HG03460 (cell line): ENCODE data around the gene APPBP2.
A peak's percentile ranks its signal among the peaks of the same experiment; 100 is the strongest.
"Not testable (repeated sequence)": the region's sequence is repeated elsewhere in the genome, so short reads cannot be mapped to it uniquely, and the experiment has no call there.

Experiments
- ATAC-seq: cut with Tn5 transposase; IDR thresholded peaks from one replicate; pipeline ENCODE4 v1.9.1; 2021; ENCODE audit not compliant: unreplicated experiment

Gene APPBP2, protein sequence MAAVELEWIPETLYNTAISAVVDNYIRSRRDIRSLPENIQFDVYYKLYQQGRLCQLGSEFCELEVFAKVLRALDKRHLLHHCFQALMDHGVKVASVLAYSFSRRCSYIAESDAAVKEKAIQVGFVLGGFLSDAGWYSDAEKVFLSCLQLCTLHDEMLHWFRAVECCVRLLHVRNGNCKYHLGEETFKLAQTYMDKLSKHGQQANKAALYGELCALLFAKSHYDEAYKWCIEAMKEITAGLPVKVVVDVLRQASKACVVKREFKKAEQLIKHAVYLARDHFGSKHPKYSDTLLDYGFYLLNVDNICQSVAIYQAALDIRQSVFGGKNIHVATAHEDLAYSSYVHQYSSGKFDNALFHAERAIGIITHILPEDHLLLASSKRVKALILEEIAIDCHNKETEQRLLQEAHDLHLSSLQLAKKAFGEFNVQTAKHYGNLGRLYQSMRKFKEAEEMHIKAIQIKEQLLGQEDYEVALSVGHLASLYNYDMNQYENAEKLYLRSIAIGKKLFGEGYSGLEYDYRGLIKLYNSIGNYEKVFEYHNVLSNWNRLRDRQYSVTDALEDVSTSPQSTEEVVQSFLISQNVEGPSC

DNA sequence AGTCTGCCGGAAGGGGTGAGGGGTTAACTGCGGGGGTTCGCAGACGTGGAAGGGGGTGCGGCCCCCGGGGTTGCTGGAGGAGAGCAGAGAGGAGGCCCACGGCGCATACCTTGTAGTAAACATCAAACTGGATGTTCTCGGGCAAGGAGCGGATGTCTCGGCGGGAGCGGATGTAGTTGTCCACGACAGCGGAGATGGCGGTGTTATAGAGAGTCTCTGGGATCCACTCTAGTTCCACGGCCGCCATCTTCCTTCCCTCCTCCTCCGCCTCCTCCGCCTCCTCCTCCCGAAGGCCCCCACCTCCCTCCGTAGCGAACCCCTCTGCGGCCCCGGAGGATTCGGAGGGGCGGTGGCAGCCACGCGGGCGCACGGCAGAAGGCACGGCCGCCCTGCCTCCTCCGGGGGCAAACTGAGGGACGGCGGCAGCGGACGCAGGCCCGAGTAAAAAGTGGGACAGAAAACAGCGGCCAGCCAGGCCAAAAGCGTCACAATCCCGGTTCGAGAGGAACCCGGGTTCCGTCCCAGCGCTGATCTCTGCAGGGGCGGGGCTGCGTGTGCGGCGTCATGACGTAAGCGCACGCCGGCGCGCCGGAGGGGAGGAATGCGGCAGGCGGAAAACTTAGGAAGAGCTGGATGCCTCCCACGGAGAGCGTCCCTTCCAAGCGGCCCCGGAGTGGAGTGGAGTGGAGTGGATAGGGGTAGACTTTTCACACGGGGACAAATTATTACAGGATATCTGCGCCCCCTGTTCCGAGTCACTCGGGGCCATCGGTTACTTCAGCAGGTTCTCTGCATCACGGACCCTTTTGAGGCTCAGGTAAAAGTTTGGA lies at the start of gene APPBP2:
APPBP2 (minus strand) TSS at position 558 of the 830 bp plus-strand sequence; CDS start at position 247, 311 bp downstream.
- ATAC-seq = peak; percentile 87

DNA sequence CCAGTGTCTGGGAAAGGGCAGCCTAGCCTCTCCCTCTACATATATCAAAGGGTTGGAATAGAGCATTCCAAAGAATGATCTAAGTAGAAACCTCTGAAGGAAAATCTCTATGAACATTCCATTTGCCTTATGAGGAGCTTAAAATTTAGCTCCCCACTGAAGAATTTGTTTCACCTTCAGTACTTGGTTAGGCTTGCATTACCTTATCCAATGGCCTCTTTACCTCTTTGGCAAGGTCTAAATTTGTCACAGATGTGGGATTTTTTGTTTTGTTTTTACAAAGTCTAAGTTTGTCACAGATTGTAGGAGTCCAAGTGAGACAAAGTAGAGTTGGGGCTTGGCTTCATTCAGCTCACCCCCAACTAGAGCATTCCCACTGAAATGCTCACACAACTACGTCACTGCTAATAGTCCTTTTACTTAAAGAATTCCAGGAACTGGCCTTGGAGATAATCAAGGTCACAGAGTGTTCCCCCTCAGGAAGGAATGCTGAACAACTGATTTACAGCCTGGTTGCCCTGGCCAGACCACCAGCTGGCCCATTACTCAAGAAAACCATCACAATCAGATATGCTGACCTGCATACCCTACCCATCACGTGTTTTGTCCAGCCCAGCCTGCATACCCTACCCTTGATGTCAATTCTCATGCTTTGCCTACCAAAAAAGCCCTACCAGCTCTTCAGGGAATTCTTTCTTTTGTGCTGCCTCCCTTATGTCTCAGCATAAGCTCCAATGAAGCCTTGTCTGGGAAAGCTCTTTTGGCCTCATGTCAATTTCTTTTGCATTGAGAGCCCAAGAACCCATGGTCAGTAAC lies 47.4 kb upstream of the APPBP2 start:
- ATAC-seq = no peak

DNA sequence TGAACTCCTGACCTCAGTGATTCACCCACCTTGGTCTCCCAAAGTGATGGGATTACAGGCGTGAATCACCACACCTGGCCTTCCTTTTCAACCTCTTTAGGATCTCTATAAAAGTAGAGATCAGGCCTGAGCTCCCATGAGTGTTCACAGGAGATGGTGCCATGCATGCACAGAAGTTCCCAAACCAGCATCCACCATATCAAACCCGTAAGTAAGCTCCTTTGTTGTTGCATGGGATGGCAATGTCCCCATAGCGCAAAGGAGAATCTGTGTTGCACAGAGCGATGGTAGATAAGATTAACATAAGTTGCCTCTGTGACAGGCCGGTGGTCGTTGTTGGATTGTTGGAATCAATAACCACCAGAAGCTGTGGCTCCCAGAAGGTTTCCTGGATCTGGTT lies 39.2 kb upstream of the APPBP2 start:
- ATAC-seq = no peak

DNA sequence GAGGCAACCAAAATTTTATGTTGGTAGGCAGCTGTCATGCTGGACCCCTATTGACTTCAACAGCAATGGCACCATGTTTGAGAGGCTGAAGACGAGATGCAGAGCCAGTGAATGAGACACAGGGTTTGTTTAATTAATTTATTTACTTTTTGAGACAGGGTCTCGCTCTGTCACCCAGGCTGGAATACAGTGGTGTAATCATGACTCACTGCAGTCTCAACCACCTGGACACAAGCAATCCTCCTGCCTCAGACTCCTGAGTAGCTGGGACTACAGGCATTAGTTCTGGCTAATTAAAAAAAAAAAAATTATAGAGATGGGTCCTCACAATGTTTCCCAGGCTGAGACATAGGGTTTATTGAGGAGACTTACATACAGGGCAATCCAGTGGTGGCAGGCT lies 37.7 kb upstream of the APPBP2 start:
- ATAC-seq = no peak

DNA sequence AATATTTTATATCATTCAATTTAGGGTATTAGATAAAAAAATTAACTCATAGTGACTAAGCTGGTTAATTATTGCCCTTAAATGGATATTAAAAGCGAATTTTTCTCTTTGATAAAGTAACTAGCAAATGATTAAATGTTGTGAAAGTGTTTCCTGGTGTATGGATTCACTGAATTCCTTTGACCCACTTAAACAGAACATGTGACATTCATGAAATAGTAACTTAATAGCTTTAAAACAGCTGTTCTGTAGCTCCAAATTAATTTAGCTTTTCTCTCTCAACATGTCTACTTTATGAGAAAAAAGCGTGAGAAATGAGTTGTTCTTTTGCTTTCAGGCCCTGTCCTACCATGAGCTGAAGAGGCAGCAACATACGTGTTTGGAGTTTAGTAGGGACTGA lies 36.4 kb upstream of the APPBP2 start:
- ATAC-seq = no peak

DNA sequence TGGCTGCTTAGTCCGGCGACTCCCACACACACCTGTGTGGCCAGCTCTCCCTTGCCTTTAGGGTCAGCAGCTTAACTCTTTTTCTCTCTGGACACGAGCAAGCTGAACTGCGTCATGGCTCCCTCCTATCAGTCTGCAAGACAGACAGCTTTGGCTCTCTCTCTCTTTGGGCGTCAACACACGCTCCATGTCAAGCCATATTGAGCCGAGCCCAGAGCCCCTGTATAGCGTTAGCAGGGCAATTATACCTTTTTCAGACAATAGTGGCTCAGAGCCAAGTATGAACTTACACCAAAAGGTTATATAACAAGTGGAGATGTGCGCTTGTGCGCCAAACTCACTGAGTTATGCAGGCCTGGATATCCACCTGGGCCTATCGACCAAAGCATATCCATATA lies 34.8 kb upstream of the APPBP2 start:
- no peak for ATAC-seq

DNA sequence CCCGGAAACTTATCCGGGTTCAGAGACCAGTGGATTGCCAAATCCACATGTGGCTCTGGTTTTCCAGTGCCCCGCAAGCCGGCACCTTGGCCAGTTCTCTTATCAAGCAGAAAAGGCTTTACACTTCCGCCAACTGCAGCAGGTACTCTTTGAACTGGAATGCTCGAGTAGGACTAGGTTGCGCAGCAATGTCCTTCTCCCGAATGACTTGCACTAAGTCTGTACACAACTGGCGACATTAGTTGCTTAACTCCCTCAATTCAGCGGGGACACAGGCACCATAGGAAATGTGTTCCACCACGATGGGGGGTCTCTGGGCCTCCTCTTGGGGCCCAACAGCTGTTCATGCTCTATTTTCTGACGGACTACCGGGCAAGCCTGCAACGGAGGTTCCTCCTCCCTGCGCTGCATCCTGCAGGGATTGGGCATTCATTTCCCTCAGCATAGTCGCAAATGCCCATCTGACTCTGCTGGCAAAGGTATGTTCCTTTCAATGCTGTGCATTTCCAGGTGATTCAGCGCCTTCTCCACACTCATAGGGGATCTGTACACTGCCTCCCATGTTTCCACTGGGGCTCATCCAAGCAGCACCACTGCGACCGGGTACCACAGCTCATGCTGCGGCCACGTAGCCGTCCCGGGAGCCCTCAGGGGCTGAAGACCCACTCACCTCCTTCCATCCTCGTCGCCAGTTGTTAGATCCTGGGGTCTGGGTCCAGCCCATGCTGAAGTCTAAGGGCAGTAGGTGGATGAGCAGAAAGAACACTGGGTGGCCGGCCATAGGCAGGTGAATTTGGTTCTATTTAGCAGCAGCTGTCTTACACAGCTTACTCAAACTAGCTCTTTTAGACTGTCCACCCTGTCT lies 34.2 kb upstream of the APPBP2 start:
- ATAC-seq = no peak

DNA sequence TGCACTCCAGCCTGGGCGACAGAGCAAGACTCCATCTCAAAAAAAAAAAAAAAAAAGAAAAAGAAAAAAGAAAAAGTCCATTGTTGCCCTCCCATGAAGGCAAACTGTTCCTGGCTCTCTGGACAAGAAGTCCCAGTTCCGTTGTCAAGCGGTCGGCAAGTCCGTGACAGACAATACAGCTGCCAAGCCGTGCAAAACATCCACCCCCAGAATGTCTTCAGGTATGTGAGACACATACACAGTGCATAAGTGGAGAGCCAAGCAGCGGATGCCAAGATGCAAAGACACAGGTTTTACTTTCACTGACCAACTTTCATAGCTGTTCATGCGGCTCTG lies 33.6 kb upstream of the APPBP2 start:
- no peak for ATAC-seq

DNA sequence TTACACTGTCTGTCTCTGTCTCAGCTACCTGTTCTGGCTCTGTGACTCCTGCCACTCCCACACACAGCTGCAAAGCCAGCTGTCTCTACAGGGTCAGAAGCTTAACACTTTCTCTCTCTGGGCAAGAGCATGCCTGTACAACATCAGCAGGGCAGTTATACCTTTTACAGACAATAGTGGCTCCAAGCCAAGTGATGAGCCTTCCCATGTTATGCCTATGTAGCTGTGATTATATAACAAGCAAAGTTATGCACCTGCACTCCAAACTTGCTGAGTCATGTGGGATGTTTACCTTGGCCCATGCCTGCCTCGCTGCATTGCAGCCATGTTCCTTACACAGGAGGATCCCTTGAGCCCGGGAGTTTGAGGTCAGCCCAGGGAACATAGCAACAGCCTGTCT lies 31.8 kb upstream of the APPBP2 start:
- no peak for ATAC-seq

DNA sequence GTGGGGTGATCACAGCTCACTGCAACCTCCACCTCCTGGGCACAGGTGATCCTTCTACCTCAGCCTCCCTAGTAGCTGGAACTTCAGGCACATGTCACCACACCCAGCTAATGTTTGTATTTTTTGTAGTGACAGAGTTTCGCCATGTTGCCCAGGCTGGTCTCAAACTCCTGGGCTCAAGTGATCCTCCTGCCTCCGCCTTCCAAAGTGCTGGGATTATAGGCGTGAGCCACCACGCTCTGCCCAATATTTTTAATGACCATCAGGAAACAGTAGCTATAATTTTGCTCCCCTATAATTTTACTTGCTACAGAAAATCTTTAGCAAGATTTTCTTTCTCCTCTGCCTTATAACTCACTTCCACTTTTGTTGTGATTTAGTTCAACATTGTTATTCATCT lies 29.7 kb upstream of the APPBP2 start:
- ATAC-seq = no peak

DNA sequence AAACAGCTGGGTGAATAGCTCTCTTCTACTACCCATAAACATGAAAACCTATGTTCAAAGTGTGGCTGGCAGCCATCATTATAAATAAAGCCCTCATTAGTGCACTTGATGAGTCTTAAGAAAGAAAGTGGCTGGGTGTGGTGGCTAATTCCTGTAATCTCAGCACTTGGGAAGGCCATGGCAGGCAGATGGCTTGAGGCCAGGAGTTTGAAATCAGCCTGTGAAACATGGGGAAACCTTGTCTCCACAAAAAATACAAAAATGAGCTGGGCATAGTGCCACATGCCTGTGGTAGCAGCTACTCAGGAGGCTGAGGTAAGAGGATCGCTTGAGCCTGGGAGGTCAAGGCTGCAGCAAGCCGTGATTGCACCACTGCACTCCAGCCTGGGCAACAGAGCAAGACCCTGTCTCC lies 28.3 kb upstream of the APPBP2 start:
- no peak for ATAC-seq

DNA sequence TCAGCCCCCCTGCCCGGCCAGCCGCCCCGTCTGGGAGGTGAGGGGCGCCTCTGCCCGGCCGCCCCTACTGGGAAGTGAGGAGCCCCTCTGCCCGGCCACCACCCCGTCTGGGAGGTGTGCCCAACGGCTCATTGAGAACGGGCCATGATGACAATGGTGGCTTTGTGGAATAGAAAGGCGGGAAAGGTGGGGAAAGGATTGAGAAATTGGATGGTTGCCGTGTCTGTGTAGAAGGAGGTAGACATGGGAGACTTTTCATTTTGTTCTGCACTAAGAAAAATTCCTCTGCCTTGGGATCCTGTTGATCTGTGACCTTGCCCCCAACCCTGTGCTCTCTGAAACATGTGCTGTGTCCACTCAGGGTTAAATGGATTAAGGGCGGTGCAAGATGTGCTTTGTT lies 26.2 kb upstream of the APPBP2 start:
- not testable (repeated sequence) for ATAC-seq

DNA sequence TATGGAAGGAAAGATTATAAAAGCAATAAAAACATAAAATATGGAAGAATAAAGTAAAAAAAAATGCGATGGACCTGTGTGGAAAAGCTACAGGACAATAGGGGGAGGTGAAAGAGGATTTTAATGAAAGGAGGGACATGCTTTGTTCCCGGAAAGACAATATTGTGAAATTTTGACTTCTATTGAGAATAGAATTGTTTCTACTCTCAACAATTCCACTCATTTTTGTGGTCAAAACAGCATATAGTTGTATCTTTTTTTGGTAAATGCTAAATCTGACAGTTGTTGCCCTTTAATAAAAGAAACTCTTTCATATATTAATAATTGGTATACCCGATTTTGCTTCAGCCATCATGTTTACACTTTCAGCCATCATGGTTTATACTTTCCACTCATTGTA lies 22.9 kb upstream of the APPBP2 start:
- ATAC-seq = no peak

DNA sequence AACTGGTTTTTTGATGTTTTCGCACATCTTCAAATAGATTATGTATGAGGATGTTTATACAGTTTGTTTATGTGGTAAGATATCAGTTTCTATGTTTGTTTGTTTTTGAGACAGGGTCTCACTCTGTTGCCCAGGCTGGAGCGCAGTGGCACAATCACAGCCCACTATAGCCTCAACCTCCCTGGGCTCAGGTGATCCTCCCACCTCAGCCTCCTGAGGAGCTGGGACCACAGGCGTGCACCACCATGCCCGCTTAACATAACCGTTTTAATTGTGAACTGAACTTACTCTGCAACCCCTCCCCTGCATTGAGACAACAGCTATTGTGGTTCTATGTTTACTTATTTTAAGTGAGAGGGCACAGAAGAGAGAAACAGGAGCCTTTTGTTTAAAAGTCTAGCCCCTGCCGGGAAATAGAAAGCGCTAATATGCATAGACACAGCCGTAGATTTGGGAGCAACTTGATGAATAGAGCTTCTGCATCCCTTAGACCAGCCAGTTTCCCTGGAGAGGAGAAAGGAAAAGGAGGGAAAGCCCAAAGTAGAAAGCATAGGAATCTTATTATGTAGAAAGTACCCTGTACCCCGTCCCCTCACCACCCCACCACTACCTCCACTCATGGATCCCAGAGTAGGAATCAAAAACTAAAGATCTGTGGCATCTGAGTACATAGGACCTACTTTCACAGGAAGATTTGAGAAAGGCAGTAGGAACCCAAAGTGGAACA lies 19.6 kb upstream of the APPBP2 start:
- ATAC-seq = no peak

DNA sequence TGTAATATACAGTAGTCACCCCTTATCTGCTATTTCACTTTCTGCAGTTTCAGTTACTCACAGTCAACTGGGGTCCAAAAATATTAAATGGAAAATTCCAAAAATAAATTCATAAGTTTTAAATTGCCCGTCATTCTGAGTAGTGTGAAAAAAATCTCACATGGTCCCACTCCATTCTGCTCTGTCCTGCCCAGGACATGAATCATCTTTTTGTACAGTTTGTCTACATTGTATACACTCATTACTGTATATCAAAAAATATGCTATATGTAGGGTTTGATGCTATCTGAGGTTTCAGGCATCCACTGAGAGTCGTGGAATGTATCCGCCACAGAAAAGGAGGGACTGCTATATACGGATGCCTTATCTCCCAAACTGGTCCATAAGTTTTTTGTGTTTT lies 16.0 kb upstream of the APPBP2 start:
- ATAC-seq = no peak

DNA sequence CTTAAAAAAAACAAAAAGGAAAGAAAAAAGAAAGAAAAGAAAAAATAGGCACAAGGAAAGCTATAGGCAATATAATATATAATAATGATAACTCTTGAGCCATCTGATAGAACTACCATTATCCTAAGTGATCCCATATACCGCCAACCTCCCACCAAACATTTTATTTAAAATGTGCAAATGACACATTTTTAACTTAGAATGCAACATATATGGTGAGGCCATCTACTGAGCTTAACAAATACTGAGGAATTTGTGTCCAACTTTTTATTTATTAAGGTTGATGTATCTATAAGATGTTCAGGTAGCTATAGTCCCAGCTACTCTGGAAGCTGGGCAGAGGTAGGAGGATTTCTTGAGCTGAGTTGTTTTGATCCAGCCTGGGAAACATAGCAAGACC lies 14.4 kb upstream of the APPBP2 start:
- ATAC-seq = no peak

DNA sequence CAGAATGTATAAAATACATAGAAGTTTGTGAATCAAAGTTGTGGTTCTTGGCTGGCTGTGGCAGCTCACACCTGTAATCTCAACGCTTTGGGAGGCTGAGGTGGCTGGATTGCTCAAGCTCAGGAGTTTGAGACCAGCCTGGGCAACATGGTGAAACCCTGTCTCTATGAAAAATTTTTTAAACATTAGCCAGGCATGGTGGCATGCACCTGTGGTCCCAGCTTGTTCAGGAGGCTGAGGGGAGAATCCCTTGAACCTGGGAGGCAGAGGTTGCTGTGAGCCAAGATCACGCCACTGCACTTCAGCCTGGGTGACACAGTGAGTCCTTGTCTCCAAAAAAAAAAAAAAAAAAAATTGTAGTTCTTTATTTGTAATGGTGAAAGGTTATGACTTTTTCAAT lies 13.8 kb upstream of the APPBP2 start:
- ATAC-seq = no peak

DNA sequence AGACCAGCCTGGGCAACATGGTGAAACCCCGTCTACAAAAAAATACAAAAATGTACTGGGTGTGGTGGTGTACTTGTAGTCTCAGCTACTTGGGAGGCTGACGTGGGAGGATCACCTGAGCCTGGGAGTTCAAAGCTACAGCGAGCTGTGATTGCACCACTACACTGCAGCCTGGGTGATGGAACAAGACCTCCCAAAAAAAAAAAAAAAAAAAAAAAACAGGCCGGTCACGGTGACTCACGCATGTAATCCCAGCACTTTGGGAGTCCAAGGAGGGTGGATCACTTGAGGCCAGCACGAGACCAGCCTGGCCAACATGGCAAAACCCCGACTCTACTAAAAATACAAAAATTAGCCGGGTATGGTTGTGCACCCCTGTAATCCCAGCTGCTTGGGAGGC lies 12.7 kb upstream of the APPBP2 start:
- no peak for ATAC-seq

DNA sequence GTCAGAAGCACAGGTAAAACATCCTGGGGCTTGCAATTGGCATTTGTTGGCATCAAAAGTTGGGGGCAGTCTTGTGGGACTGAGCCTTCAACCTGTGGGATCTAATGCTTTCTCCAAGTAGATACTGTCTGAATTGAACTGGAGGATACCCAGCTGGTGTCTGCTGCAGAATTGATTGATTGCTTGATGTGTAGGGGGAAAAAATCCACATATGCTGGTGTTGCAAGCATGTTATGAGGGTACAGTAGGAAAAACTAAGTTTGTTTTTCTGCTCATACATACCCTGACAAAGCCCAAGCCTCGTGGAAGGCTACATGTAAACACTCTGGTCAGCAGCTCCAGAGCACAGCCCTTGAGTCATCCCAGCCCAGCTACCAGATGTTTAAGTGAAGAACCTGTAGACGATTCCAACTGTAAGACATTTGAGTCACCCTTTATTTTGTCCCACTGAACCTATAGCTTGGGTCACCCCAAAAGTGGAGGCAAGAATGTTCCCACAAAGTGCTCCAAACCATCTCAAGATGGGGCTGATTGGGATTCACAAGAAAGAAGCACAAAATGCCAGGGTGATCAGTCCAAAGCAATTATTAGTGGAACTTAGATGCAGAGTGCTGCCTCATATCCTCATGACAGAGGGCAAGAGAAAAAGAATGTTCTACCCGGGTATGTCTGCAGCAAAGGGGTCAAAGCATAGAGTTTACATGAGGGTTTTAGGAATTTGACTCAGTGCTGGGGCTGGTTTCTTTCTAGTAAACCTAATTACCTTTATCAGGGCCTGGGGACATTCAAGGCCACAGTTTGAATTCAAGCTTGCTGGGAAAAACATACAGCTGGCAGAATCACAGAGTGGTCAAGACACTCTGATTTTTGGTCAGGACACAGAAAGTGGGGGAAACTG lies 9.6 kb upstream of the APPBP2 start:
- no peak for ATAC-seq
